GM12878 (cell line): ENCODE results near the gene IGIP. TPM values are rescaled to one million over a fixed set of nuclear protein-coding genes. Genes with fewer than 3 reads are reported as not detected.

Source experiments
- ATAC-seq: fragments of 200-7000 bp; cut with Tn5 transposase; 3 replicates; pipeline ENCODE4 v1.9.1; 2020; ENCODE audit warnings: mild to moderate bottlenecking, moderate library complexity
- BruUV-seq: library from RNA; stranded (reverse); fragments of 400-500 nt; replicated peaks from 2 replicates; lab custom pipeline; 2021; lab: Mats Ljungman, UMichigan
- CTCF ChIA-PET: fragments of 300-600 bp; sonication (Branson Sonifier 250); formaldehyde crosslinking; extraction: SDS; loops from one replicate; lab custom pipeline; 2021; ENCODE audit warnings: inconsistent platforms; lab: Yijun Ruan, JAX
- POLR2A ChIA-PET: fragments of 350-600 bp; formaldehyde crosslinking; extraction: SDS; loops from one replicate; lab custom pipeline; 2021; ENCODE audit warnings: inconsistent platforms; lab: Charles Lee
- RAD21 ChIA-PET: fragments of 300-600 bp; sonication (Branson Sonifier 250); formaldehyde crosslinking; loops from one replicate; lab custom pipeline; 2023; ENCODE audit warnings: antibody characterized with exemption; ENCODE audit not compliant: unreplicated experiment; lab: Charles Lee
- SMC1A ChIA-PET: fragments of 300-600 bp; sonication (Branson Sonifier 250); formaldehyde crosslinking; loops from one replicate; lab custom pipeline; 2023; ENCODE audit not compliant: unreplicated experiment, uncharacterized antibody; lab: Charles Lee
- DNase-seq: peaks from one replicate; pipeline ENCODE4 v3.0.0-alpha.2; 2011; ENCODE audit warnings: low read depth, low spot score
- FAIRE-seq: peaks from 3 replicates; lab custom pipeline; 2011; peaks lifted over from hg19 to GRCh38; lab: Jason Lieb, UNC
- H2AFZ ChIP-seq: 2 replicates; pipeline ENCODE4 v1.6.0; 2011; ENCODE audit warnings: low read depth, low read length, control low read depth; ENCODE audit not compliant: control insufficient read depth
- H3K27ac ChIP-seq: 2 replicates; pipeline ENCODE4 v1.5.1; 2011; ENCODE audit warnings: control low read depth; ENCODE audit not compliant: control insufficient read depth, insufficient read depth
- H3K27me3 ChIP-seq, 2 experiments: replicated peaks in 1 of 2; 2 replicates each; pipeline versions ENCODE4 v1.6.0 to v1.6.1; 2011; ENCODE audit warnings: low read length in 1 of 2; ENCODE audit not compliant: control insufficient read depth in 2 of 2, insufficient read depth in 2 of 2
- H3K36me3 ChIP-seq, 2 experiments: 2 replicates each; pipeline ENCODE4 v1.5.1; 2011; ENCODE audit warnings: low read length in 1 of 2; ENCODE audit not compliant: control insufficient read depth in 2 of 2, insufficient read depth in 2 of 2
- H3K4me1 ChIP-seq: 2 replicates; pipeline ENCODE4 v1.6.1; 2011; ENCODE audit warnings: mild to moderate bottlenecking, low read length, moderate library complexity, mixed read lengths; ENCODE audit not compliant: control insufficient read depth, insufficient read depth
- H3K4me2 ChIP-seq: 2 replicates; pipeline ENCODE4 v1.6.0; 2011; ENCODE audit warnings: control low read depth; ENCODE audit not compliant: control insufficient read depth, insufficient read depth
- H3K4me3 ChIP-seq: fragments of 200-600 bp; sonication (generic); 2 replicates; pipeline ENCODE4 v1.5.1; 2016
- H3K79me2 ChIP-seq: 2 replicates; pipeline ENCODE4 v1.6.0; 2011; ENCODE audit warnings: low read length; ENCODE audit not compliant: control insufficient read depth, insufficient read depth
- H3K9ac ChIP-seq: 2 replicates; pipeline ENCODE4 v1.8.0; 2011; ENCODE audit warnings: low read length, control low read depth, mixed read lengths; ENCODE audit not compliant: control insufficient read depth, insufficient read depth
- H3K9me3 ChIP-seq: replicated peaks from 3 replicates; pipeline ENCODE4 v1.5.1; 2011; ENCODE audit warnings: mild to moderate bottlenecking, low read length; ENCODE audit not compliant: control insufficient read depth, insufficient read depth
- H4K20me1 ChIP-seq: 2 replicates; pipeline ENCODE4 v1.6.0; 2011; ENCODE audit not compliant: control insufficient read depth, insufficient read depth
- BACH1 ChIP-seq: fragments of 450-650 bp; IDR thresholded peaks from 2 replicates; pipeline ENCODE4 v1.6.1; 2017; ENCODE audit warnings: mild to moderate bottlenecking, borderline replicate concordance
- BRCA1 ChIP-seq: IDR thresholded peaks from 2 replicates; pipeline ENCODE4 v1.6.1; 2011; ENCODE audit warnings: low read depth, low read length, improper control_type of control experiment
- ESRRA ChIP-seq: IDR thresholded peaks from 2 replicates; pipeline ENCODE4 v1.6.1; 2012; ENCODE audit warnings: mild to moderate bottlenecking, low read length, improper control_type of control experiment
- HDGF ChIP-seq: fragments of 450-650 bp; IDR thresholded peaks from 2 replicates; pipeline ENCODE4 v1.6.1; 2016; ENCODE audit warnings: antibody characterized with exemption
- NFIC ChIP-seq: IDR thresholded peaks from 2 replicates; pipeline ENCODE4 v1.6.1; 2012; ENCODE audit warnings: low read depth, mild to moderate bottlenecking, inconsistent platforms, low read length, moderate library complexity
- PKNOX1 ChIP-seq: fragments of 450-650 bp; IDR thresholded peaks from 2 replicates; pipeline ENCODE4 v1.6.1; 2016; ENCODE audit warnings: mild to moderate bottlenecking
- SIX5 ChIP-seq: IDR thresholded peaks from 2 replicates; pipeline ENCODE4 v1.6.1; 2011; ENCODE audit warnings: mild to moderate bottlenecking, low read depth, low read length, moderate library complexity; ENCODE audit not compliant: severe bottlenecking
- SUZ12 ChIP-seq: fragments of 200-600 bp; sonication (generic); IDR thresholded peaks from one replicate; pipeline ENCODE4 v1.6.1; 2018; ENCODE audit warnings: antibody characterized with exemption, mild to moderate bottlenecking; ENCODE audit not compliant: unreplicated experiment
- ZBTB4 ChIP-seq: fragments of 450-650 bp; formaldehyde crosslinking; IDR thresholded peaks from 2 replicates; pipeline ENCODE4 v1.4.0; 2022; ENCODE audit warnings: mild to moderate bottlenecking, moderate library complexity
- ZSCAN29 ChIP-seq: fragments of 450-650 bp; IDR thresholded peaks from 2 replicates; pipeline ENCODE4 v1.6.1; 2017; ENCODE audit warnings: mild to moderate bottlenecking, moderate library complexity
- WGBS: methylation state at CpG from one replicate; pipeline ENCODE4 v1.1.6; 2016; ENCODE audit warnings: low lambda C conversion rate; ENCODE audit not compliant: insufficient replicate concordance, insufficient coverage; ENCODE audit errors: missing lambda C conversion rate; 5-methylcytosine and 5-hydroxymethylcytosine counted together
- in situ Hi-C: fragments of 300-500 bp; cut with MboI; formaldehyde crosslinking; loops from 9 replicates; pipeline ENCODE4 v1.14.3; 2018; ENCODE audit warnings: mixed read lengths
- intact Hi-C: fragments of 100-400 bp; cut with micrococcal nuclease; formaldehyde crosslinking; loops from one replicate; pipeline ENCODE4 v1.14.2; 2022; ENCODE audit not compliant: unreplicated experiment
- polyA plus RNA-seq, 11 experiments: library from polyadenylated mRNA; depleted of rRNA in 4 of 11; unstranded in 6 of 11; stranded (reverse) in 5 of 11; fragments of >200 nt; fragmentation: Nextera tagmentation in 4 of 11; fragmentation: Illumina TruSeq in 1 of 11; extraction: Ambion mirVana in 4 of 11; extraction: Trizol in 1 of 11; gene quantifications; 1 replicate in 1 of 11; 2 replicates in 10 of 11; pipeline versions ENCODE4 v1.2.1 to v1.2.3, GENCODE V29; 2011 to 2016; ENCODE audit warnings: inconsistent platforms in 2 of 11, missing spikeins in 2 of 11, low read depth in 1 of 11
- total RNA-seq, 4 experiments: library from RNA; depleted of rRNA in 3 of 4; stranded (reverse); fragments of >200 nt in 3 of 4; fragmentation: Illumina TruSeq in 1 of 4; extraction: Trizol in 1 of 4; gene quantifications; 2 replicates each; pipeline versions ENCODE4 v1.2.1 to v1.2.3, GENCODE V29; 2013 to 2021

Gene IGIP
- total and polyA plus RNA-seq, 10 of the 15 experiments (the other 5 are each of a cell fraction or from before 2014, with no cell fraction given): 0.58 to 3.3 (median 1.9) TPM

- Histone ChIP-seq H3K4me2 (peak overlapping the region; percentile 43), H3K27me3 (peaks cover 6% of the 10 kb centered on the region in 2 experiments; a peak in 3 of 4 replicates), H3K4me1 (peaks cover 6% of the 10 kb centered on the region; the same call in 1 of the 2 replicates), H3K27ac (no peak overlapping the region), H3K4me3 (no peak overlapping the region), H4K20me1 (peaks cover 4% of the 10 kb centered on the region; the same call in 1 of the 2 replicates), H3K9me3 (no peaks in the 10 kb centered on the region), H2AFZ (no peak overlapping the region), H3K36me3 (no peaks in the 10 kb centered on the region), H3K9ac (no peak overlapping the region), H3K79me2 (no peaks in the 10 kb centered on the region)
- BruUV-seq: no TSS peak
- ChIA-PET RAD21 (interaction anchor here (1.0 to 2.3 kb wide), 6 partner anchors 10 to 73 kb away, joined by 3 to 11 read pairs (median 6); no protein-coding TSS in a partner anchor), SMC1A (interaction anchor here (0.7 to 1.6 kb wide), 11 partner anchors 9 to 190 kb away, joined by 3 to 6 read pairs (median 3); no protein-coding TSS in a partner anchor), CTCF (interaction anchor here (0.9 to 19.8 kb wide), 13 partner anchors 8 to 359 kb away, joined by 3 to 353 read pairs (median 5); no protein-coding TSS in a partner anchor), POLR2A (interaction anchor here (1.4 kb wide), 1 partner anchor 25 kb away, joined by 3 read pairs; no protein-coding TSS in a partner anchor)
- 15% methylated on average over 14 of the region's 14 CpGs for WGBS
- FAIRE-seq (no peak), DNase-seq (no peak), ATAC-seq (no peak)
- TF ChIP-seq BRCA1: no peak
- no peak for TF ChIP-seq SIX5
- no peak for TF ChIP-seq BACH1
- TF ChIP-seq HDGF: no peak
- TF ChIP-seq ZBTB4 (CRISPR knock-in tag): no peak
- TF ChIP-seq ZSCAN29: no peak
- no peak for TF ChIP-seq SUZ12
- TF ChIP-seq NFIC: no peak
- TF ChIP-seq ESRRA: no peak
- no peak for TF ChIP-seq PKNOX1
- in situ Hi-C loops: no loop called here
- intact Hi-C loops: no loop called here
These were observed 20.7 kb downstream of the IGIP start for GRCh38 chr5:140146523-140146842.
